Measurements from ENCODE around the gene ZNF682. TPM values are rescaled to one million over a fixed set of nuclear protein-coding genes. Genes with fewer than 3 reads are reported as not detected.

The ZNF682 gene
- total RNA-seq, 1 experiment from 2014 or later: 23.0 TPM

DNA sequence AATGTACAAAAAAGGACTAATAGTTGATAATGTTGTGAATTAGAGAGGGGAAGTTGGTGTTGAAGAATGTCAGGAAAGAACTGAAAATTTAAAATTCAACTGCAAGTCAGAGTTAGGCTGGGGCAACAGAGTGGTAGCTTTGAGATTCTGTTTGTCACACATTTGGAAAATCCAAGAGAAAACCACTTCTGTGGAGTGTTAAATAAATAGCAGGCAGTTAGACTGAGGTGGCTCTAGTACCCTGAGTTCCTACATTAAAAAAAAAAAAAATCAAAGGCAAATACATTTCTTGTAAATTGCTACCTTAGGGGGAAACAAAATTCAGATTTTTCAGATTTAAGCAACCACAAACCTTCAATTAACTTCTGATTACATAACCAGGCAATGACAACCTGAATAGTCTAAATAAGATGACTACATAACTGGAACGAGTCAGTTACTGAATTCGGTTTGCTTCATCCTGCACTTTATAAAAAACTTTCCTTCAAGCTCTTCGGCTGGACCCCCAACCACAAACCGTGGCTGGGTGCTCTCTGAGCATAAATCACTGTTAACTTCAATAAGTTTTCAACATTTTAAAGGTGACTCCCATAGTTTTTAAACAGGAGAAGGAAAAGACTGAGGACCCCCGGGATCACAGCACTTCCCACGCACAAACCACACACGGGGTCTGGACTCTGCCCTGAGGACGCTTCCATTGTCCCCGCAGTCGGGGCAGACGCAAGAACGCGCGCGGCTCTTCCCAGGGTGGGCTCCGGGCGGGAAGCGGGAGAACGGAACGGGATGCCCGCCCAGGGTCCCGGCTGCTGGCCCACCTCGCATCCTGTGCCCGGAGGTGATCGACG, 725 bp downstream of the ZNF682 start:
- H3K4me1 Mint-ChIP-seq: peaks cover 15 to 17% of the 10 kb centered on the region in 2 experiments
- H2AFZ ChIP-seq (ENCODE audit: low read length): no peak overlapping the region
- no peaks in the 10 kb centered on the region for H4K20me1 ChIP-seq (ENCODE audit: control insufficient read depth, insufficient read depth, insufficient read length)
- no peak overlapping the region for H2BK20ac ChIP-seq (ENCODE audit: low read depth, low read length, poor library complexity, severe bottlenecking)
- H3K9me3 Mint-ChIP-seq: peaks cover 0 to 10% of the 10 kb centered on the region in 2 experiments; a peak in 3 of 5 replicates
- H3K36me3 Mint-ChIP-seq (ENCODE audit: insufficient read depth in 1 of 3, low read depth in 3 of 3): peaks cover 6 to 22% (median 16%) of the 10 kb centered on the region in 3 experiments
- H3K4me1 ChIP-seq (ENCODE audit: insufficient read depth, low read length): peaks cover 4% of the 10 kb centered on the region; the same call in 1 of the 2 replicates
- H3K79me2 ChIP-seq (ENCODE audit: insufficient read depth, low read length): peaks cover 5% of the 10 kb centered on the region; the same call in 1 of the 2 replicates
- no peaks in the 10 kb centered on the region for H3K9me3 ChIP-seq (ENCODE audit: control insufficient read depth, low read depth, low read length)
- no peaks in the 10 kb centered on the region for H3K79me1 ChIP-seq (ENCODE audit: insufficient read depth, low read depth, low read length, poor library complexity, severe bottlenecking)
- no peak overlapping the region for H3K23ac ChIP-seq (ENCODE audit: insufficient read length, low read depth, low read length)
- no peak overlapping the region for H4K5ac ChIP-seq (ENCODE audit: insufficient read length, low read depth, low read length)
- H3K27ac ChIP-seq (ENCODE audit: insufficient read length, low read depth, low read length): peak overlapping the region; percentile 85
- no peak overlapping the region for H2BK12ac ChIP-seq (ENCODE audit: insufficient read length, low read depth, low read length)
- H4K91ac ChIP-seq (ENCODE audit: insufficient read length, low read depth, low read length): no peak overlapping the region
- H2BK5ac ChIP-seq (ENCODE audit: insufficient read length, low read length): no peak overlapping the region
- H2AK5ac ChIP-seq (ENCODE audit: insufficient read length, low read length): no peak overlapping the region
- peak overlapping the region; percentile 91 to 95 for H3K4me3 Mint-ChIP-seq
- H2BK15ac ChIP-seq (ENCODE audit: low read depth, low read length): no peak overlapping the region
- H4K8ac ChIP-seq (replicated peaks; ENCODE audit: insufficient read length, low read depth, low read length): no peak overlapping the region
- peak overlapping the region; percentile 91 to 94 (median 94) for H3K27ac Mint-ChIP-seq
- peak overlapping the region; percentile 11 for H3K18ac ChIP-seq (ENCODE audit: insufficient read length, low read depth, low read length)
- H3T11ph ChIP-seq (ENCODE audit: low read length): no peak overlapping the region
- no peak overlapping the region for H3K56ac ChIP-seq (ENCODE audit: insufficient read length, low read depth, low read length)
- no peaks in the 10 kb centered on the region for H3K27me3 ChIP-seq (ENCODE audit: insufficient read depth, low read length)
- H3K4me2 ChIP-seq (ENCODE audit: insufficient read depth, insufficient read length, low read length): peak overlapping the region; percentile 71
- no peak overlapping the region for H3K4ac ChIP-seq (ENCODE audit: low read depth, low read length)
- peak overlapping the region; percentile 93 for H3K9ac ChIP-seq (ENCODE audit: extremely low read depth, insufficient read length, low read length)
- H3K14ac ChIP-seq (ENCODE audit: insufficient read depth, low read length): peak overlapping the region; percentile 87; the same call in 1 of the 2 replicates
- no CpG with 5 or more reads among the region's 26 CpGs for WGBS (ENCODE audit: extremely low coverage, insufficient read length, low lambda C conversion rate)
- DNase-seq: no peak
- TF ChIP-seq, protein P1, sequence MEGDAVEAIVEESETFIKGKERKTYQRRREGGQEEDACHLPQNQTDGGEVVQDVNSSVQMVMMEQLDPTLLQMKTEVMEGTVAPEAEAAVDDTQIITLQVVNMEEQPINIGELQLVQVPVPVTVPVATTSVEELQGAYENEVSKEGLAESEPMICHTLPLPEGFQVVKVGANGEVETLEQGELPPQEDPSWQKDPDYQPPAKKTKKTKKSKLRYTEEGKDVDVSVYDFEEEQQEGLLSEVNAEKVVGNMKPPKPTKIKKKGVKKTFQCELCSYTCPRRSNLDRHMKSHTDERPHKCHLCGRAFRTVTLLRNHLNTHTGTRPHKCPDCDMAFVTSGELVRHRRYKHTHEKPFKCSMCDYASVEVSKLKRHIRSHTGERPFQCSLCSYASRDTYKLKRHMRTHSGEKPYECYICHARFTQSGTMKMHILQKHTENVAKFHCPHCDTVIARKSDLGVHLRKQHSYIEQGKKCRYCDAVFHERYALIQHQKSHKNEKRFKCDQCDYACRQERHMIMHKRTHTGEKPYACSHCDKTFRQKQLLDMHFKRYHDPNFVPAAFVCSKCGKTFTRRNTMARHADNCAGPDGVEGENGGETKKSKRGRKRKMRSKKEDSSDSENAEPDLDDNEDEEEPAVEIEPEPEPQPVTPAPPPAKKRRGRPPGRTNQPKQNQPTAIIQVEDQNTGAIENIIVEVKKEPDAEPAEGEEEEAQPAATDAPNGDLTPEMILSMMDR (conservative IDR thresholded peaks at IDR 0.05): no peak
- no peaks in the 10 kb centered on the region for H3K27me3 Mint-ChIP-seq (ENCODE audit: low read depth)
- peaks cover 3% of the 10 kb centered on the region for H3K23me2 ChIP-seq (ENCODE audit: insufficient read length, low read depth, low read length, poor library complexity, severe bottlenecking)
- no peak overlapping the region for H2BK120ac ChIP-seq (ENCODE audit: low read depth, low read length, poor library complexity, severe bottlenecking)

Measured in H9 (cell line).